Thyroid gland (tissue), 4 donors: ENCODE data around the gene ACKR3.

Source experiments
- POLR2A ChIP-seq, 2 donors: fragments of 450-650 bp; IDR thresholded peaks; one replicate each; pipeline ENCODE4 v1.6.1; 2017; ENCODE audit warnings: antibody characterized with exemption in 2 of 2, mild to moderate bottlenecking in 2 of 2, moderate library complexity in 1 of 2
- TF ChIP-seq, protein P1 (sequence below), 6 experiments: fragments of 200-600 bp in 3 of 6; fragments of 450-650 bp in 3 of 6; sonication (generic) in 3 of 6; IDR thresholded peaks; one replicate each; pipeline ENCODE4 v1.5.1; 2016 to 2019; ENCODE audit warnings: antibody characterized with exemption in 6 of 6, mild to moderate bottlenecking in 2 of 6, inconsistent platforms in 1 of 6, moderate library complexity in 1 of 6

DNA sequence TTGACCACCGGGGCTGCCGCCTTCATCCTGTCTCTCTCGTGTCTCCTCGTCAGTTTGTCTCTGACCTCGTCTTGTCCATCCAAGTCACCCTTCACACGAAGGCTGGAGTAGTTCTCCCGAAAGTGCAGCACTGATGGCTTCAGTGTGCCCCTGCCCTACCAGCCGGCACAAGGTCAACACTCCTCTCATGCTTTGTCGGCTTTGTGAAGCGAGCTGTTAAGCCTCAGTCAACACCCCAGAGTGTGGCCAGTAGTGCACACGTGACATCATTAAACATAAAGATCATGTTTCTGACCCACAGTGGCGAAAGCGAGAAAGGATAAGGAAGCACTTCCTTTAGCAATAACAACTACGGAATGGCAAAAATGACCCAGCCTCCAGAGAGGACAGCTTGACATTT, 23.2 kb downstream of the ACKR3 start:
- no peak for TF ChIP-seq POLR2A (IDR thresholded peaks at IDR 0.05)
- TF ChIP-seq, protein P1, sequence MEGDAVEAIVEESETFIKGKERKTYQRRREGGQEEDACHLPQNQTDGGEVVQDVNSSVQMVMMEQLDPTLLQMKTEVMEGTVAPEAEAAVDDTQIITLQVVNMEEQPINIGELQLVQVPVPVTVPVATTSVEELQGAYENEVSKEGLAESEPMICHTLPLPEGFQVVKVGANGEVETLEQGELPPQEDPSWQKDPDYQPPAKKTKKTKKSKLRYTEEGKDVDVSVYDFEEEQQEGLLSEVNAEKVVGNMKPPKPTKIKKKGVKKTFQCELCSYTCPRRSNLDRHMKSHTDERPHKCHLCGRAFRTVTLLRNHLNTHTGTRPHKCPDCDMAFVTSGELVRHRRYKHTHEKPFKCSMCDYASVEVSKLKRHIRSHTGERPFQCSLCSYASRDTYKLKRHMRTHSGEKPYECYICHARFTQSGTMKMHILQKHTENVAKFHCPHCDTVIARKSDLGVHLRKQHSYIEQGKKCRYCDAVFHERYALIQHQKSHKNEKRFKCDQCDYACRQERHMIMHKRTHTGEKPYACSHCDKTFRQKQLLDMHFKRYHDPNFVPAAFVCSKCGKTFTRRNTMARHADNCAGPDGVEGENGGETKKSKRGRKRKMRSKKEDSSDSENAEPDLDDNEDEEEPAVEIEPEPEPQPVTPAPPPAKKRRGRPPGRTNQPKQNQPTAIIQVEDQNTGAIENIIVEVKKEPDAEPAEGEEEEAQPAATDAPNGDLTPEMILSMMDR (IDR thresholded peaks at IDR 0.05), result no peak
